OCI-LY7 (cell line): ENCODE results near the gene KCTD5. TPM values are rescaled to one million over a fixed set of nuclear protein-coding genes. Genes with fewer than 3 reads are reported as not detected.
"Not testable (repeated sequence)": the region's sequence is repeated elsewhere in the genome, so short reads cannot be mapped to it uniquely, and the experiment has no call there.

Experiments used
- BruUV-seq: library from RNA; stranded (reverse); fragments of 400-500 nt; replicated peaks from 2 replicates; lab custom pipeline; 2021; lab: Mats Ljungman, UMichigan
- CTCF ChIA-PET: fragments of 300-600 bp; sonication (Branson Sonifier 250); formaldehyde crosslinking; loops from one replicate; lab custom pipeline; 2022; ENCODE audit warnings: antibody characterized with exemption; ENCODE audit not compliant: unreplicated experiment; lab: Charles Lee
- POLR2A ChIA-PET: fragments of 300-600 bp; sonication (Branson Sonifier 250); formaldehyde crosslinking; loops from one replicate; lab custom pipeline; 2022; ENCODE audit warnings: antibody characterized with exemption; lab: Charles Lee
- DNase-seq: peaks from one replicate; pipeline ENCODE4 v3.0.0-alpha.2; 2015; ENCODE audit warnings: low spot score
- H2AFZ ChIP-seq: fragments of 200-600 bp; sonication (generic), shearing (Covaris generic); 2 replicates; pipeline ENCODE4 v1.6.1; 2014; ENCODE audit warnings: mild to moderate bottlenecking, antibody characterized with exemption, low read length, moderate library complexity
- H3K27ac ChIP-seq: fragments of 200-600 bp; sonication (generic); 2 replicates; pipeline ENCODE4 v1.5.1; 2014; ENCODE audit warnings: mixed run types, low read depth, mild to moderate bottlenecking, moderate library complexity, low read length, inconsistent platforms; ENCODE audit not compliant: poor library complexity, severe bottlenecking
- H3K36me3 ChIP-seq: fragments of 200-600 bp; sonication (generic); 2 replicates; pipeline ENCODE4 v1.6.1; 2014; ENCODE audit warnings: mild to moderate bottlenecking, antibody characterized with exemption, low read length, moderate library complexity, mixed read lengths; ENCODE audit not compliant: insufficient read depth
- H3K4me1 ChIP-seq: fragments of 200-600 bp; sonication (generic); 2 replicates; pipeline ENCODE4 v1.5.1; 2014; ENCODE audit warnings: mild to moderate bottlenecking, low read length; ENCODE audit not compliant: insufficient read depth, poor library complexity, severe bottlenecking
- H3K4me2 ChIP-seq: fragments of 200-600 bp; sonication (generic); 2 replicates; pipeline ENCODE4 v1.6.1; 2014; ENCODE audit warnings: mild to moderate bottlenecking, low read length
- H3K4me3 ChIP-seq: fragments of 200-600 bp; sonication (generic); 2 replicates; pipeline ENCODE4 v1.5.1; 2014; ENCODE audit warnings: mild to moderate bottlenecking, low read depth, low read length; ENCODE audit not compliant: poor library complexity, severe bottlenecking
- H3K79me2 ChIP-seq: fragments of 200-600 bp; sonication (generic); 2 replicates; pipeline ENCODE4 v1.6.1; 2016; ENCODE audit warnings: low read depth, mild to moderate bottlenecking, low read length, moderate library complexity, mixed read lengths; ENCODE audit not compliant: insufficient read depth
- H3K9me2 ChIP-seq: fragments of 200-600 bp; sonication (generic); 2 replicates; pipeline ENCODE4 v1.6.1; 2016; ENCODE audit warnings: mild to moderate bottlenecking, low read length, mixed read lengths; ENCODE audit not compliant: insufficient read depth
- H3K9me3 ChIP-seq: fragments of 200-600 bp; sonication (generic); 2 replicates; pipeline ENCODE4 v1.6.1; 2014; ENCODE audit warnings: mild to moderate bottlenecking, mixed run types, low read length, mixed read lengths
- H4K20me1 ChIP-seq: fragments of 200-600 bp; sonication (generic); 2 replicates; pipeline ENCODE4 v1.6.1; 2014; ENCODE audit warnings: mild to moderate bottlenecking, antibody characterized with exemption, low read length, moderate library complexity, mixed read lengths; ENCODE audit not compliant: insufficient read depth
- CTCF ChIP-seq: fragments of 200-600 bp; sonication (generic); conservative IDR thresholded peaks from 2 replicates; pipeline ENCODE4 v1.5.1; 2014; ENCODE audit warnings: mild to moderate bottlenecking, antibody characterized with exemption, low read length, moderate library complexity, mixed read lengths
- EZH2phosphoT487 ChIP-seq: fragments of 200-600 bp; sonication (generic); IDR thresholded peaks from 2 replicates; pipeline ENCODE4 v1.6.1; 2018; ENCODE audit warnings: low read depth, borderline replicate concordance, mild to moderate bottlenecking, mixed run types, antibody characterized with exemption, low read length, moderate library complexity, mixed read lengths
- intact Hi-C: fragments of 100-400 bp; cut with micrococcal nuclease; formaldehyde crosslinking; loops from one replicate; pipeline ENCODE4 v1.10.0; 2022; ENCODE audit not compliant: unreplicated experiment
- total RNA-seq, 2 experiments: library from RNA; depleted of rRNA in 1 of 2; stranded (reverse); fragments of >200 nt in 1 of 2; shearing (Covaris generic) in 1 of 2; gene quantifications; 2 replicates each; pipeline ENCODE4 v1.2.3, GENCODE V29; 2014 to 2022

The KCTD5 gene
- total RNA-seq, 2 experiments from 2014 or later: 25.8 to 34.6 TPM

GRCh38 chr16:2671193-2671592 is 11.1 kb upstream of the KCTD5 start:
- BruUV-seq, H2AFZ ChIP-seq, H4K20me1 ChIP-seq, H3K27ac ChIP-seq, H3K9me3 ChIP-seq, POLR2A ChIA-PET, H3K9me2 ChIP-seq, H3K79me2 ChIP-seq, H3K4me3 ChIP-seq, CTCF ChIA-PET, H3K36me3 ChIP-seq: not testable (repeated sequence)
- DNase-seq: peak; percentile 17
- intact Hi-C loops: loop anchor here (10.0 kb wide), 1 partner anchor 136 kb away; the partner anchor contains the start of genes CEMP1 and PDPK1
- H3K4me1 ChIP-seq: peaks cover 16% of the 10 kb centered on the region
- peak; percentile 67 for TF ChIP-seq CTCF
- peak overlapping the region; percentile 83; the same call in 1 of the 2 replicates for H3K4me2 ChIP-seq

- peaks cover 16% of the 10 kb centered on the region for H3K4me1 ChIP-seq
- no peak for DNase-seq
- TF ChIP-seq CTCF (no peak), EZH2phosphoT487 (no peak)
- CTCF ChIA-PET: no interaction called here
- no peak overlapping the region for H2AFZ ChIP-seq
- H3K9me3 ChIP-seq: no peaks in the 10 kb centered on the region
- H3K27ac ChIP-seq: no peak overlapping the region
- no peaks in the 10 kb centered on the region for H3K9me2 ChIP-seq
- intact Hi-C loops: loop anchor here (2.0 to 10.0 kb wide), 2 partner anchors 81 to 137 kb away; partner anchors contain the start of genes CEMP1, PDPK1 and SRRM2
- peak overlapping the region; percentile 83 for H3K4me2 ChIP-seq
- BruUV-seq: no TSS peak
- peaks cover 9% of the 10 kb centered on the region; the same call in 1 of the 2 replicates for H3K79me2 ChIP-seq
- peak overlapping the region; percentile 65 for H3K4me3 ChIP-seq
- peaks cover 5% of the 10 kb centered on the region; the same call in 1 of the 2 replicates for H4K20me1 ChIP-seq
- no peaks in the 10 kb centered on the region for H3K36me3 ChIP-seq
- POLR2A ChIA-PET: interaction anchor here (0.6 kb wide), 1 partner anchor 234 kb away, joined by 3 read pairs; no protein-coding TSS in a partner anchor
Observed at GRCh38 chr16:2671741-2672140, 10.6 kb upstream of the KCTD5 start.
